ENCODE data around the gene NAPA.

NAPA gene

DNA sequence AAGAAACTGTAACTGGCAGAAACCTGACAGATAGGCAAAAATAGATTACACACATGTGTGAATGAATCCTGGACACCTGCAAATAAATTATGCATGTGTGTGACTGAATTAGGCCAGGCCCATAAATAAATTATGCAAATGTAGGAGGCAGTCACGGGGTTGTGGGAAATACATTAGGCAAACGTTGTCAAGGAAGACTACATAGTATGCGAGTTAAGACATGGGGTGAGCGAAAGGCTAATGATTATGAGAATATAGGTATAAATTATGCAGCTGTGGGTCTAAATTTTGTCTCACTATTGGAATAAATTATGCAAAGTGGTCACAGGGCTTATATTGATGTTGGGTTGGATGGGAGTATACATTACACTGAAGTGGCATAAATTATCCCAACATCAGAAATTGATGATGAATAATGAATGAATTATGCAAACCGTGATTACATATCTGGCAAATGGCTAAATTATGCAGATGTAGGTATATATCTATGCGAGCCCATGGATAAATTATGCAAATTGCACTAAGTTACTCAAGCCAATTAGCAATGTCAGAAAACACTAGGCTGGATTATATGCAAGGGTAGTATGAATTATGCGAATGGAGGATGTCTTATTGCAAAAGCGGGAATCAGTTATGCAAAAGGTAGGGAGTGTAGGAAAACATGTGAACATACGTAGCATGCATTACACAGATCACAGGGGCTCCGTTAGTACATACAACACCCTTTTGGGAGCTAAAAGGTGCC, 50.0 kb downstream of the NAPA start:
- H2BK12ac ChIP-seq (ENCODE audit: low read length) = no peak overlapping the region
- H3K4me3 ChIP-seq (ENCODE audit: low read length in 2 of 2) = no peak overlapping the region
- no peak overlapping the region for H2BK120ac ChIP-seq (ENCODE audit: low read depth, low read length)
- H3K36me3 ChIP-seq (replicated peaks in 1 of 2; ENCODE audit: control insufficient read depth in 2 of 2, insufficient read depth in 2 of 2, low read length in 2 of 2) = no peaks in the 10 kb centered on the region
- no peak overlapping the region for H3K27ac ChIP-seq (replicated peaks; ENCODE audit: low read length)
- no peak overlapping the region for H3K9ac ChIP-seq (ENCODE audit: low read depth, low read length, poor library complexity)
- no peak overlapping the region for H3K23ac ChIP-seq (ENCODE audit: low read depth, low read length, poor library complexity)
- no peak overlapping the region for H4K8ac ChIP-seq (ENCODE audit: low read depth, low read length)
- H3K14ac ChIP-seq (ENCODE audit: low read length) = no peak overlapping the region
- H3K4me1 ChIP-seq (ENCODE audit: control insufficient read depth in 2 of 2, insufficient read depth in 1 of 2, low read depth in 1 of 2, low read length in 2 of 2) = peaks cover 5 to 18% of the 10 kb centered on the region in 2 donors
- no peak overlapping the region for H4K91ac ChIP-seq (ENCODE audit: low read depth, low read length, poor library complexity)
- no peaks in the 10 kb centered on the region for H3K79me1 ChIP-seq (ENCODE audit: low read depth, low read length)
- no peak overlapping the region for H3K4ac ChIP-seq (ENCODE audit: low read length)
- 100% methylated on average over 2 of the region's 10 CpGs; no CpG with 5 or more reads in 1 of the 2 donors for WGBS, 2 donors (ENCODE audit: extremely low coverage in 2 of 2, insufficient read length in 2 of 2, insufficient replicate concordance in 1 of 2)
- peaks cover 0 to 11% (median 0%) of the 10 kb centered on the region in 3 experiments for H3K27me3 ChIP-seq (ENCODE audit: control insufficient read depth in 3 of 3, insufficient read depth in 3 of 3, low read depth in 1 of 3, low read length in 3 of 3)
- no peak overlapping the region for H2BK15ac ChIP-seq (ENCODE audit: low read length)
- no peak overlapping the region for H2AK5ac ChIP-seq (ENCODE audit: low read depth, low read length)
- no peaks in the 10 kb centered on the region for H3K9me3 ChIP-seq (replicated peaks in 1 of 2; ENCODE audit: control insufficient read depth in 2 of 2, insufficient read depth in 1 of 2, low read depth in 1 of 2, low read length in 2 of 2)
- no peak overlapping the region for H2BK5ac ChIP-seq (ENCODE audit: low read length)
- H2AFZ ChIP-seq (ENCODE audit: low read length) = no peak overlapping the region
- no peak overlapping the region for H3K4me2 ChIP-seq (ENCODE audit: insufficient read depth, low read length, poor library complexity, severe bottlenecking)
- no peak for DNase-seq (ENCODE audit: low spot score)
- no peak overlapping the region for H3K18ac ChIP-seq (ENCODE audit: low read length)

DNA sequence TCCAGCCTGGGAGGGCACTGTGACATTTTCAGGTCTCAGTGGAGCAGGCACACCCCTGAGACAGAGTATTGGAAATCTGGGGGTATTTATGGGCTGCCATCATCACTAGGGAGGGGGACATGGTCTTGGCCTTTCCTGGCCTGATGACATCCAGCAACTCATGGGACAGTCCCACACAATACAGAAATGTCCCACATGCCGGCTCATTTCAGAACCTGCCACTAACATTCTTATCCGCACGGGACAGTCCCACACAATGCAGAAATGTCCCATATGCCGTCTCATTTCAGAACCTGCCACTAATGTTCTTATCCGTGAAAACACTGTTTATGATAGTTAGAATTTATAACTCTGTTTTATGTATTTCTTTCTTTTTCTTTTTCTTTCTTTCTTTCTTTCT, 53.0 kb downstream of the NAPA start:
- Histone ChIP-seq H3K4me1 (ENCODE audit: control insufficient read depth in 2 of 2, insufficient read depth in 1 of 2, low read depth in 1 of 2, low read length in 2 of 2) (no peaks in the 10 kb centered on the region), H3K27me3 (ENCODE audit: control insufficient read depth in 3 of 3, insufficient read depth in 3 of 3, low read depth in 1 of 3, low read length in 3 of 3) (peaks cover 0 to 25% (median 24%) of the 10 kb centered on the region in 3 experiments), H4K91ac (ENCODE audit: low read depth, low read length, poor library complexity) (no peak overlapping the region), H2BK5ac (ENCODE audit: low read length) (no peak overlapping the region), H3K9ac (ENCODE audit: low read depth, low read length, poor library complexity) (no peak overlapping the region), H2BK15ac (ENCODE audit: low read length) (no peak overlapping the region), H3K23ac (ENCODE audit: low read depth, low read length, poor library complexity) (no peak overlapping the region), H3K18ac (ENCODE audit: low read length) (no peak overlapping the region), H4K8ac (ENCODE audit: low read depth, low read length) (no peak overlapping the region), H2AK5ac (ENCODE audit: low read depth, low read length) (no peak overlapping the region), H3K4ac (ENCODE audit: low read length) (no peak overlapping the region), H3K79me1 (ENCODE audit: low read depth, low read length) (peaks cover 4% of the 10 kb centered on the region), H3K14ac (ENCODE audit: low read length) (no peak overlapping the region), H3K27ac (replicated peaks; ENCODE audit: low read length) (no peak overlapping the region), H2BK120ac (ENCODE audit: low read depth, low read length) (no peak overlapping the region), H3K4me2 (ENCODE audit: insufficient read depth, low read length, poor library complexity, severe bottlenecking) (no peak overlapping the region), H3K4me3 (ENCODE audit: low read length in 2 of 2) (no peak overlapping the region), H2AFZ (ENCODE audit: low read length) (no peak overlapping the region), H2BK12ac (ENCODE audit: low read length) (no peak overlapping the region), H3K36me3 (replicated peaks in 1 of 2; ENCODE audit: control insufficient read depth in 2 of 2, insufficient read depth in 2 of 2, low read length in 2 of 2) (no peaks in the 10 kb centered on the region), H3K9me3 (replicated peaks in 1 of 2; ENCODE audit: control insufficient read depth in 2 of 2, insufficient read depth in 1 of 2, low read depth in 1 of 2, low read length in 2 of 2) (peaks cover 0 to 2% of the 10 kb centered on the region in 2 donors)
- WGBS, 2 donors (ENCODE audit: extremely low coverage in 2 of 2, insufficient read length in 2 of 2, insufficient replicate concordance in 1 of 2) = no CpG with 5 or more reads among the region's 5 CpGs
- DNase-seq (ENCODE audit: low spot score) = no peak

- Histone ChIP-seq H2BK120ac (ENCODE audit: low read depth, low read length) (no peak overlapping the region), H3K4me3 (ENCODE audit: low read length in 2 of 2) (peak overlapping the region in 1 of 2 donors; percentile 24), H3K9me3 (replicated peaks in 1 of 2; ENCODE audit: control insufficient read depth in 2 of 2, insufficient read depth in 1 of 2, low read depth in 1 of 2, low read length in 2 of 2) (peaks cover 6 to 10% of the 10 kb centered on the region in 2 donors), H3K23ac (ENCODE audit: low read depth, low read length, poor library complexity) (peak overlapping the region; percentile 62), H2AK5ac (ENCODE audit: low read depth, low read length) (no peak overlapping the region), H2AFZ (ENCODE audit: low read length) (no peak overlapping the region), H3K14ac (ENCODE audit: low read length) (no peak overlapping the region), H3K27ac (replicated peaks; ENCODE audit: low read length) (no peak overlapping the region), H3K27me3 (ENCODE audit: control insufficient read depth in 3 of 3, insufficient read depth in 3 of 3, low read depth in 1 of 3, low read length in 3 of 3) (peaks cover 0 to 30% (median 25%) of the 10 kb centered on the region in 3 experiments), H3K9ac (ENCODE audit: low read depth, low read length, poor library complexity) (peak overlapping the region; percentile 52), H2BK5ac (ENCODE audit: low read length) (no peak overlapping the region), H3K4ac (ENCODE audit: low read length) (no peak overlapping the region), H3K4me1 (ENCODE audit: control insufficient read depth in 2 of 2, insufficient read depth in 1 of 2, low read depth in 1 of 2, low read length in 2 of 2) (no peaks in the 10 kb centered on the region), H3K36me3 (replicated peaks in 1 of 2; ENCODE audit: control insufficient read depth in 2 of 2, insufficient read depth in 2 of 2, low read length in 2 of 2) (no peaks in the 10 kb centered on the region), H2BK12ac (ENCODE audit: low read length) (no peak overlapping the region), H4K91ac (ENCODE audit: low read depth, low read length, poor library complexity) (no peak overlapping the region), H3K79me1 (ENCODE audit: low read depth, low read length) (peaks cover 4% of the 10 kb centered on the region), H4K8ac (ENCODE audit: low read depth, low read length) (no peak overlapping the region), H2BK15ac (ENCODE audit: low read length) (no peak overlapping the region), H3K18ac (ENCODE audit: low read length) (no peak overlapping the region), H3K4me2 (ENCODE audit: insufficient read depth, low read length, poor library complexity, severe bottlenecking) (no peak overlapping the region)
- no CpG with 5 or more reads among the region's 14 CpGs for WGBS, 2 donors (ENCODE audit: extremely low coverage in 2 of 2, insufficient read length in 2 of 2, insufficient replicate concordance in 1 of 2)
- DNase-seq (ENCODE audit: low spot score) = no peak
Measured at GRCh38 chr19:47459477-47459876, 55.4 kb downstream of the NAPA start.

DNA sequence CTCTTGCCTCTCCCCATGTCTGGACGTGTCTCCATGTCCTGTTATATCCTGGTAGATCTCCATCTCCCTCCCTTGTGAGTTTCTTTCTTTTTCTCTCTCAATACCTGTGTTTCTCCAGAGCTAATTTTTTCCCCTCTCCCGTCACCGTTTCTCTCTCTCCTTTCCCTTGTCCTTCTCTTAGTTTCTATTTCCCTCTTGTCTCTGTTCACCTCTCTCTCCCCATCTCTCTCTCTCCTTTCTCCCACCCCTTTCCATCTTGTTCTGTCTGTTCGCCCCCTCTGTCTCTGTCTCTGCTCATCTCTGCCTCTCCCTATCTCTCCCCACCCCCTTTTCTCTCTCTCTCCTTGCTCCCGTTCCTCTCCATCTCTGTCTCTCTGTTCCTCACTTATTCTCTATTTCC, 56.2 kb downstream of the NAPA start:
- Histone ChIP-seq H4K91ac (ENCODE audit: low read depth, low read length, poor library complexity) (no peak overlapping the region), H3K4me1 (ENCODE audit: control insufficient read depth in 2 of 2, insufficient read depth in 1 of 2, low read depth in 1 of 2, low read length in 2 of 2) (no peaks in the 10 kb centered on the region), H3K27ac (replicated peaks; ENCODE audit: low read length) (no peak overlapping the region), H4K8ac (ENCODE audit: low read depth, low read length) (no peak overlapping the region), H3K9me3 (replicated peaks in 1 of 2; ENCODE audit: control insufficient read depth in 2 of 2, insufficient read depth in 1 of 2, low read depth in 1 of 2, low read length in 2 of 2) (peaks cover 6 to 10% of the 10 kb centered on the region in 2 donors), H2AK5ac (ENCODE audit: low read depth, low read length) (no peak overlapping the region), H3K14ac (ENCODE audit: low read length) (no peak overlapping the region), H3K4me3 (ENCODE audit: low read length in 2 of 2) (no peak overlapping the region), H2BK15ac (ENCODE audit: low read length) (no peak overlapping the region), H3K18ac (ENCODE audit: low read length) (no peak overlapping the region), H3K9ac (ENCODE audit: low read depth, low read length, poor library complexity) (no peak overlapping the region), H3K4ac (ENCODE audit: low read length) (no peak overlapping the region), H3K27me3 (ENCODE audit: control insufficient read depth in 3 of 3, insufficient read depth in 3 of 3, low read depth in 1 of 3, low read length in 3 of 3) (peaks cover 0 to 30% (median 25%) of the 10 kb centered on the region in 3 experiments), H2BK5ac (ENCODE audit: low read length) (no peak overlapping the region), H2AFZ (ENCODE audit: low read length) (no peak overlapping the region), H2BK120ac (ENCODE audit: low read depth, low read length) (no peak overlapping the region), H2BK12ac (ENCODE audit: low read length) (no peak overlapping the region), H3K36me3 (replicated peaks in 1 of 2; ENCODE audit: control insufficient read depth in 2 of 2, insufficient read depth in 2 of 2, low read length in 2 of 2) (no peaks in the 10 kb centered on the region), H3K79me1 (ENCODE audit: low read depth, low read length) (peaks cover 4% of the 10 kb centered on the region), H3K23ac (ENCODE audit: low read depth, low read length, poor library complexity) (no peak overlapping the region), H3K4me2 (ENCODE audit: insufficient read depth, low read length, poor library complexity, severe bottlenecking) (no peak overlapping the region)
- WGBS, 2 donors (ENCODE audit: extremely low coverage in 2 of 2, insufficient read length in 2 of 2, insufficient replicate concordance in 1 of 2) = no CpG with 5 or more reads among the region's 5 CpGs
- no peak for DNase-seq (ENCODE audit: low spot score)
